ENCODE measurements around the gene GSTCD. TPM values are rescaled to one million over a fixed set of nuclear protein-coding genes. Genes with fewer than 3 reads are reported as not detected.

Gene GSTCD
- total RNA-seq, 1 experiment from 2014 or later, result 17.9 TPM

- no peak overlapping the region for H3T11ph ChIP-seq (ENCODE audit: low read length)
- no peaks in the 10 kb centered on the region for H3K4me1 ChIP-seq (ENCODE audit: insufficient read depth, low read length)
- peaks cover 12 to 14% of the 10 kb centered on the region in 2 experiments for H3K4me1 Mint-ChIP-seq
- DNase-seq, result peak; percentile 39
- H3K23ac ChIP-seq (ENCODE audit: insufficient read length, low read depth, low read length), result no peak overlapping the region
- peak overlapping the region; percentile 48 to 78 (median 67); a peak in 4 of 7 replicates for H3K27ac Mint-ChIP-seq
- H2BK120ac ChIP-seq (ENCODE audit: low read depth, low read length, poor library complexity, severe bottlenecking), result no peak overlapping the region
- no peaks in the 10 kb centered on the region for H3K79me1 ChIP-seq (ENCODE audit: insufficient read depth, low read depth, low read length, poor library complexity, severe bottlenecking)
- H3K14ac ChIP-seq (ENCODE audit: insufficient read depth, low read length), result no peak overlapping the region
- H4K8ac ChIP-seq (replicated peaks; ENCODE audit: insufficient read length, low read depth, low read length), result no peak overlapping the region
- H2BK5ac ChIP-seq (ENCODE audit: insufficient read length, low read length), result no peak overlapping the region
- H4K5ac ChIP-seq (ENCODE audit: insufficient read length, low read depth, low read length), result no peak overlapping the region
- no peak for TF ChIP-seq CTCF (conservative IDR thresholded peaks at IDR 0.05)
- H2BK20ac ChIP-seq (ENCODE audit: low read depth, low read length, poor library complexity, severe bottlenecking), result no peak overlapping the region
- H3K4me3 Mint-ChIP-seq, result no peak overlapping the region
- H3K9me3 ChIP-seq (ENCODE audit: control insufficient read depth, low read depth, low read length), result no peaks in the 10 kb centered on the region
- no peak overlapping the region for H2BK12ac ChIP-seq (ENCODE audit: insufficient read length, low read depth, low read length)
- no peak overlapping the region for H3K18ac ChIP-seq (ENCODE audit: insufficient read length, low read depth, low read length)
- H4K91ac ChIP-seq (ENCODE audit: insufficient read length, low read depth, low read length), result no peak overlapping the region
- H3K4ac ChIP-seq (ENCODE audit: low read depth, low read length), result no peak overlapping the region
- no peaks in the 10 kb centered on the region for H3K27me3 ChIP-seq (ENCODE audit: insufficient read depth, low read length)
- H3K9ac ChIP-seq (ENCODE audit: extremely low read depth, insufficient read length, low read length), result no peak overlapping the region
- no CpG with 5 or more reads among the region's 6 CpGs for WGBS (ENCODE audit: extremely low coverage, insufficient read length, low lambda C conversion rate)
- no peaks in the 10 kb centered on the region for H3K79me2 ChIP-seq (ENCODE audit: insufficient read depth, low read length)
- peaks cover 10 to 16% (median 11%) of the 10 kb centered on the region in 3 experiments for H3K36me3 Mint-ChIP-seq (ENCODE audit: insufficient read depth in 1 of 3, low read depth in 3 of 3)
- H3K23me2 ChIP-seq (ENCODE audit: insufficient read length, low read depth, low read length, poor library complexity, severe bottlenecking), result no peaks in the 10 kb centered on the region
- H3K56ac ChIP-seq (ENCODE audit: insufficient read length, low read depth, low read length), result no peak overlapping the region
- H4K20me1 ChIP-seq (ENCODE audit: control insufficient read depth, insufficient read depth, insufficient read length), result no peaks in the 10 kb centered on the region
- H2AK5ac ChIP-seq (ENCODE audit: insufficient read length, low read length), result no peak overlapping the region
- H3K9me3 Mint-ChIP-seq, result peaks cover 6 to 11% of the 10 kb centered on the region in 2 experiments
- H2AFZ ChIP-seq (ENCODE audit: low read length), result no peak overlapping the region
- H3K4me2 ChIP-seq (ENCODE audit: insufficient read depth, insufficient read length, low read length), result no peak overlapping the region
- H3K27me3 Mint-ChIP-seq (ENCODE audit: low read depth), result no peaks in the 10 kb centered on the region
- no peak overlapping the region for H3K27ac ChIP-seq (ENCODE audit: insufficient read length, low read depth, low read length)
- no peak overlapping the region for H2BK15ac ChIP-seq (ENCODE audit: low read depth, low read length)
Measured at GRCh38 chr4:105765690-105766407, 57.3 kb downstream of the GSTCD start.
